GM19395 (cell line): ENCODE data around the gene CDK11A.
"Not testable (repeated sequence)": the region's sequence is repeated elsewhere in the genome, so short reads cannot be mapped to it uniquely, and the experiment has no call there.

Experiments
- ATAC-seq: cut with Tn5 transposase; IDR thresholded peaks from one replicate; pipeline ENCODE4 v1.9.1; 2021; ENCODE audit warnings: mild to moderate bottlenecking, moderate library complexity; ENCODE audit not compliant: unreplicated experiment

Gene CDK11A

DNA sequence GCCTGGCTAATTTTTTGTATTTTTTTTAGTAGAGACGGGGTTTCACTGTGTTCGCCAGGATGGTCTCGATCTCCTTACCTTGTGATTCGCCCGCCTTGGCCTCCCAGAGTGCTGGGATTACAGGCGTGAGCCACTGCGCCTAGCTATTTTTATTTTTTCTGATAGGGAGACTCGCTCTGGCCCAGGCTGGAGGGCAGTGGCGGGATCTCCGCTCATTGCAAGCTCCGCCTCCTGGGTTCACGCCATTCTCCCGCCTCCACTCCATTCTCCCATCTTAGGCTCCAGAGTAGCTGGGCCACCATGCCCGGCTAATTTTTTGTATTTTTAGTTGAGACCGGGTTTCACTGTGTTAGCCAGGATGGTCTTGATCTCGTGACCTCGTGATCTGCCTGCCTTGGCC lies 1.9 kb upstream of the CDK11A start:
- not testable (repeated sequence) for ATAC-seq

DNA sequence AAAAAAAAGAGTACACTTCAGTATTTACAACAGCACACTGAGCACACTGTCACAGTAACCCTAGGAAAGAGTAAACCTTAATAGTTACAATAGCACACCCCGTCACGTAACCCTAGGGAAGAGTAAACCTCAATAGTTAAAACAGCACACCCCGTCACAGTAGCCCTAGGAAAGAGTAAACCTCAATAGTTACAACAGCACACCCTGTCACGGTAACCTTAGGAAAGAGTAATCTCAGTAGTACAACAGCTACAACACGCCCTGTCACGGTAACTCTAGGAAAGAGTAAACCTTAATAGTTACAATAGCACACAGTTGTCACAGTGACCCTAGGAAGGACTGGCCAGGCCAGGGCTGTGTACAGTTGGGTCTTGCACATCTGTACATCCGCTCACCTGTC lies 3.0 kb downstream of the CDK11A start:
- no peak for ATAC-seq

DNA sequence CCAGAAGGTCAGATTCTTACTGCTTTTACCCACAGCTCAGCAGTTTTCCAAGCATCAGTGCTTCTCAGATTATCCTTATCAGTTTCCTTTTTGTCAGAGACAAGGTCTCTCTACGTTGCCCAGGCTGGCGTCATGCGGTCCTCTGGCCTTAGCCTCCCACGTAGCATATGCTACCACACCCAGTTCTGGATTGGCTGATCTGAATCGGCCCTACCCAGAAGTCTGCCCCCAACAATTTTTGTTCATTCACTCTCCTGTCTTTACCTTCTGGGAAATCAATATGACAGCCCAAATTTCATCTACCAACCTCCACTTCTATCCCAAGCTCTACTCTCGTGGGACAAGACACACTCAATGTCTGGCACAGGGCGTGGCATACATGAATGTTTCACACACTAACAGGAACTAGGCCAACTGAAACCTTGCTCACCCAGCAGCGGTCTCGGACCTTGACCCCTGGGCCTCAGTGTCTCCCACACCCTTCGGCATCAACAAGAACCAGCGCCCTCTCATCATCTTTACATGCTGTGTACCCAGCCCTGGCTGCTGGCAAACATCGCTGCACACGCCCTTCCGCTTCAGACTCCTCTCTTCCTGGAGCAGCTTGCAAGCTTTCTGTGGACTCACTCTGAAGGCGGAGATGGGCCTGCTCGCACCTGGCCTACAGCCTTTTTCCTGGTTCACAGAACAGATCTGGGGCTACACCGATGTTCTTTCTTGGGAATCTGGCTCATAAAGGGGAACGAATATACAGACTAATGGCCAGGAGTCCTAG lies 8.9 kb downstream of the CDK11A start:
- ATAC-seq = not testable (repeated sequence)

DNA sequence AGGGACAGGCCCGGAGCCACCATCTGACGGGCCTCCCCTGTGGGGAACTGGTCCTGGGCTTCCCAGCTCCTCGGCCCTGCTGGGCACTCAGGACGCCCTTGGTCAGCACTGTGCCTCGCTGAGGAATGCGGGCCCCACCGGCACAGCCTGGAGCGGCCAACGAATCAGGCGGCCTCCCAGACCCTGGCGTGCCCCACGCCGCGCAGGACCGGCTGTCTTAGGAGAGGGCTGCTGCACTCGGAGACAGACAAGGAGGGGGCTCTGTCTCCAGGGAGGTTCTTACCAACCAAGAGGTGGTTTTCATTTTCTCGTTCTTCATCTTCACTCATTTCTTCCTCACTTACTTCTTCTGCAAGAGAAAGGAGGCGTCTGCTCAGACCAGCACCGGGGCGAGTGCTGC lies 16.3 kb downstream of the CDK11A start:
- ATAC-seq = not testable (repeated sequence)

DNA sequence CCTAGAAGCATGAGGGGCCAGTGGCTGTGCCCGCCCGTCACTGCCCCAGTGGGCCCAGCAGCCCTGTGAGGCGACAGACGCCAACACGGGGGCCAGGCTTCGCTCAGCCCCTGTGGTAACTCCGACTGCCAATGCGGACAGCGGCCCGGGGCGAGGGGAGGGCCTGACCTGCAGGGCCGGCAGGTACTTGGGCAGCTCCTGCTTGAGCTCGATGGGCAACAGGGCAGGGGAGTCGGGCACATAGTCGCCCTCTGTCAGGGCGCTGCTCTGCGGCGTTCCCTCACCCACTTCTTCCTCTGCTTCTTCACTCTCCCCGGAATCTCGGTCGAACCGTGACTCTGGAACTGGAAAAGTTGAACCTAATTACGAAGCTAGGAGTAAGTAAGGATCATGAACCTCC lies 16.9 kb downstream of the CDK11A start:
- ATAC-seq = not testable (repeated sequence)

DNA sequence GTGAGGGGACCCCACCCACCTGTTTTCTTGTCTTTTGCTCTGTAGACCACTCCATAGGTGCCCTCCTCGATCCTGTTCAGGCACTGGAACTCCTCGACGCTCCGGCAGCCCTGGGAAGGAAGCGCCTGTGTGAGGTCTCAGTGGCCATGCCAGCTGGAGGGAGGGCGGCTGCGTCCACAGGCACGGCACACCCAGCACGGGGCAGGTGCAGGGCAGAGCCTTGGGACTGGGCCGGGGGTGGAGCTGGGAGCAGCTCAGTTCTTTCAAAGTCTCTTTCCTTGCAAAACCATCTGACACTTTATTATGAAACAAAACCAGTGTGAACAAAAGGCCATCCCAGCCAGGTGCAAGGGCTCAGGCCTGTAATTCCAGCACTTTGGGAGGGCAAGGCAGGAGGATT lies 18.5 kb downstream of the CDK11A start:
- ATAC-seq = not testable (repeated sequence)

DNA sequence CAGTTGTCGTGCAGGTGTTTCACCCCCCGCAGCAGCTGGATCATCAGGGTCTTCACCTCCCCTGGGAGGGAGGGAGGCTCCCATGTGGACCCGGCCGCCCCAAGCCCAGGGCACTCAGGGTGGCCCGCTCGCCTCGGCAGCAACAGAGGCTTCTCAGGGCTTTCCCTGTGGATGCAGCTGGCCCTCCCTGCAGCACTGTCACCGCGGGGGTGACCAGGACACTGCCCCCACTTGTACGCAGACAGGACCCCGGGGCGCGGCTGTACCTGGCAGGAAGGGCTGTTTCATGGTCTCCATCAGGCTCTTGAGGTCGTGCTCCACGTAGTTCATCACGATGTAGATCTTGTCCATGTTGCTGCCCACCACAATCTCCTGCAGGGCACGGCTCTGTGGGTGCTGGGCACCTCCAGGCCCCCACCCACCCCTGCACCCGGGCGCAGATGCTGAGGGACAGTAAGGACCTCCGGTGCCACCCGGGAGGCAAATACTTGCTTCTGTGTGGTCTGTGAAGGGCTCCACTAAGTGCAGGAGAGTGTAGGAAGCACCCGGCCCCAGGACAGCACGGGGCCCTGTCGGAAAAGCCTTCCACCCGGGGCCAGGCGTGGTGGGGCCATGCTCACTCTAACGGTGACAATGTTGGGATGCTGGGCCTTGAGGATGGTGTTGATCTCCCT lies 19.7 kb downstream of the CDK11A start:
- ATAC-seq = not testable (repeated sequence)

DNA sequence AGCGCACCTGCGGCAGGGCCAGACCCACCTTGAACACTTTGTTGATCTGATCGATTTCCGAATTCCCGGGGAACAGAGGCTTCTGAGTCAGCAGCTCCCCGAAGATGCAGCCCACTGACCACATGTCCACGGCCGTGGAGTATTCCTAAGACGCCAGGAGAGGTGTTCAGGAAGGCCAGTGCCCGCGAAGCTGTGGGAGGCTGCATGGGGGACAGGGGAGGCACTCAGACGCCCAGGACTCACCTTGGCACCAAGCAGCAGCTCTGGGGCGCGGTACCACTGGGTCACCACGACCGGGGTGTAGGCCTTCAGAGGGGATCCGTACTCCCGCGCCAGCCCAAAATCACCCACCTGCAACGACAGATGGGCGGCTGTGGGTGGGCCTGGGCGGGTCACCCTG lies 20.4 kb downstream of the CDK11A start:
- ATAC-seq = no peak

DNA sequence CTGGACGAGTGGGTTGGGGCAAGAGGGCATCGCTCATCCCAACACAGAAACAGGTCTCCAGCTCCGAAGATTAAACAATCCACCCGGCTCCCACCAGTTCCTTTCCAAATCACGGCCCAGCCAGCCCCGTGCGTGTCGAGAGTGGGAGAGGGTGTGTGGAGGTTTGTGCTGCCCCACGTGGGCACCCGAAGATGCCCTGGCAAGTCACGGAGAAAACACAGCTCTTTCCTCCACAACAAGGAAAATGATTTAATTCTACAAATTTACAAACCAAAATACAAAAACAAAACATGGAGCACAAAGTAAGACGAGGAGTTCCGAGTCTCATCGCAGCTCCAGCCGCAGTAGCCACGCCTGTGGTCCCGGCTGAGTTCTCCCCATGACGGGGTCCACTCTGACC lies 21.7 kb downstream of the CDK11A start:
- ATAC-seq = not testable (repeated sequence)

DNA sequence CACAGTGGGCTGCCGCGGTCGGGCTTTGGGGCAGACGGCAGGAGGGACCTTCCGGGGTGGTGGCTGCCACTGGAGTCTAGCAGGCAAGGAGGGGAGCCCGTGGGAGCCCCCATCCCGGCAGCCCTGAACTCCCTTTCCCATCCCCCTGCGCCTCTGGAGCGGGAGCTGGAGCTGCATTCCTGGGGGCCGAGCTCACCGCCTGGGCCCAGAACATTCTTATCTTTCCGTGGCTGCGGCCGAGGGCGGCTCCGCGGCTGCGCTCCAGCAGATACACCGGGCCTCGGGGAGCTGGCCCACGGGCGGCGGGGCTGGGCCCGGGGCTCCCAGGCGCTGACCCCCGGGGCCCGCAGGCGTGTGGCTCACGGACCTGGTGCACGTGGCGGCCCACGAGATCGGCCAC lies 23.6 kb downstream of the CDK11A start:
- ATAC-seq = not testable (repeated sequence)

DNA sequence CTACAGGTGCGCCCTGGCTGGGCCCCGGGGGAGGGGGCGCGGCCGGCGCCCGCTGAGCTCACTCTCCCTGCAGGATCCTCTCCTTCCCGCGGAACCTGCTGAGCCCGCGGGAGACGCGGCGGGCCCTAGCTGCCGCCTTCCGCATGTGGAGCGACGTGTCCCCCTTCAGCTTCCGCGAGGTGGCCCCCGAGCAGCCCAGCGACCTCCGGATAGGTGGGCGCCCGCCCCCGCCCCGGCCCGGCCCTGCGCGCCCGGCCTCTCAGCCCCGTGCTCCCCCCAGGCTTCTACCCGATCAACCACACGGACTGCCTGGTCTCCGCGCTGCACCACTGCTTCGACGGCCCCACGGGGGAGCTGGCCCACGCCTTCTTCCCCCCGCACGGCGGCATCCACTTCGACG lies 24.1 kb downstream of the CDK11A start:
- ATAC-seq = not testable (repeated sequence)

DNA sequence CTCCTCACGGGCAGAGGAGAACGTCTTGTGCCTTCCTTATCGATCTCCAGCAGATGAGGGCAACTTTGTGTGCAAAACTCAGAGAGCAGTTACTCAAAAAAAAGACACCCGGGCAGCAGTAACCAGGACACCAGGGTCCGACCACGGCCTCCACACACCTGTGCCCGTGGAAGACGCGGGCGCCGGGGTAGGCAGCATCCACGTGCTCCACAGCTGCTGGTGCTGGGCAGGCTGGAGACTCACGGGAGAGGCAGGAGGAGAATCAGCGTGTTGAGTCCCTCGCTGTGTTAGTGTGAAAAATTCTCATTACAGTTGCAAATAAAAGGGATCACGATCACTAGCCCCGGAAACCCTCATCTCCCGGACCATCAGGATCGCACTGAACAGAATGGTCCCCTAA lies 25.1 kb downstream of the CDK11A start:
- ATAC-seq = not testable (repeated sequence)

DNA sequence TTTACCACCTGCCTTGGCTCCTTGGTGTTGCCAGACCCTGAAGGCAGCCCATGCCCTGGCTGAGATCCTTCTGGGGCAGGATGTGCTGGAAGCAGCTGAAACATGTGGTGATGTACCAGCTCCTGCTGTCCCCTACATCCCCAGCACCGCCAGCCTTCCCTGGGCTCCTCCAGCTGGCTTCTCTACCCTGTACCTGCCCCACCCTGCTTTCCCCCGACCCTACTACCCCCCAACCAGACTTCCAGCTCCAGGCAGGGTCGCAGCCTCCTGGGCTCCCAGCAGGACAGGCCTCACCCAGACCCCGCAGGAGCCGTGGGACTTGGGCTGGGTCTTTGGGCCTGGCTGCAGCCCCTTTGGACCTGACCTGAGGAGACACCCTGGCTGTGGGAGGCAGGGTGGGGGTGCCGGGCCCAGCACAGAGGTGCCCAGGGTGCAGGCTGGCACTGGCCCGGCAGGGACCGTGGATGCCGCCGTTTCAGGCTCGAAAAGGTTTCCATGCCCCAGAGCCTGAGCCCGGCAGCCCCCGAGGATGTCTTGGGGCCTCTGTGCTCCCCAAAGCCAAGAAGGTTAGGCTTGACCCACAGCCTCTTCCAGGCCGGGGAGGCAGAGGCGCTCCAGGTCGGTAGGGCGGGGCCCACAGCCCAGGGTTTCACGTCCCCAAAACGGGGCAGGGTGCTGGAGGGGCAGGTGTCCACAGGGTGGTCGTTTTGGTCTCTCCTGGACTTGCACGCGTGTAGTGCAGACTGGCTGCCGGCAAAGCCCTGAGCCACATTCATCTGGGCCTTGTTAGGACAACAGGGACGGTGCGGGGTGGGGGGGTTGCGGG lies 26.6 kb downstream of the CDK11A start:
- ATAC-seq = not testable (repeated sequence)

DNA sequence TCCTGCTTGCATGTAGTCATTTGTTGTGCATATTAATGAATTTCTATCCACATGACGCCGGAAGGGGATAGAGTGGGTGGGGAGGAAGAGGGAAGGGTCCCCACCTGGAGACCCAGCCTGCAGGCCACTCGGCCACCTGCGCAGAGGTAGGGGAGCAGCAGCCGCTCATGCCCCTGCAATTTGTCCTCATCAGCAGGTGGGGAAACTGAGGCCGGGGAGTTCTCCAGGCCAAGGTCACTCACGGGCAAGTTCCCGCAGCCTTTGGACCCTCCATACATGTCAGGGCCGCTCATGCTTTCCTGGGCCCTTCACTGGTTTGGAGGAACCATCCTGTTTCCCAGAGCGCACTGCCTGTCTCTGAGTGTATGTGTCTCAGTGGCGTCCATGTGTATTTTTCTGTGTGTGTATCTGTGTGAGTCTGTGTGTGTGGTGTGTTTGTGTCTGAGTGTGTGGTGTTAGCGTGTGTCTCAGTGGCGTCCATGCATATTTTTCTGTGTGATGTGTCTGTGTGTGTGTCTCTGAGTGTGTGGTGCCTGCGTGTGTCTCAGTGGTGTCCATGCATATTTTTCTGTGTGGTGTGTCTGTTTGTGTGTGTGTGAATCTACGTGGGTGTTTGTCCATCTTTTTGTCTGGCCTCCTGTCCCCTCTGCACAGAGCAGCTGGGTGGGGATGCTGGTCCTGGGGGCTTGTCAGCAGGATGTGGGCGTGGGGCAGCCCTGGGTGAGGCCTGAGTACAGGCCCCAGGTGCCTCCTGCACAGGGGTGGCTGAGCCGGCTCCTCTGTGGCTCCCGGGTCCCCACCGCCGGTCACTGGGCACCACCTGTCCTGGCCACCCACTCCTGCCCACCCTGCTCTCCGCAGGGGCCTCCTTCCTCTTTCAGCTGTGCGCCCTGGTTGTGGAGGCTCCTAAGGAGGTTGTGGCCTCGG lies 27.5 kb downstream of the CDK11A start:
- not testable (repeated sequence) for ATAC-seq

DNA sequence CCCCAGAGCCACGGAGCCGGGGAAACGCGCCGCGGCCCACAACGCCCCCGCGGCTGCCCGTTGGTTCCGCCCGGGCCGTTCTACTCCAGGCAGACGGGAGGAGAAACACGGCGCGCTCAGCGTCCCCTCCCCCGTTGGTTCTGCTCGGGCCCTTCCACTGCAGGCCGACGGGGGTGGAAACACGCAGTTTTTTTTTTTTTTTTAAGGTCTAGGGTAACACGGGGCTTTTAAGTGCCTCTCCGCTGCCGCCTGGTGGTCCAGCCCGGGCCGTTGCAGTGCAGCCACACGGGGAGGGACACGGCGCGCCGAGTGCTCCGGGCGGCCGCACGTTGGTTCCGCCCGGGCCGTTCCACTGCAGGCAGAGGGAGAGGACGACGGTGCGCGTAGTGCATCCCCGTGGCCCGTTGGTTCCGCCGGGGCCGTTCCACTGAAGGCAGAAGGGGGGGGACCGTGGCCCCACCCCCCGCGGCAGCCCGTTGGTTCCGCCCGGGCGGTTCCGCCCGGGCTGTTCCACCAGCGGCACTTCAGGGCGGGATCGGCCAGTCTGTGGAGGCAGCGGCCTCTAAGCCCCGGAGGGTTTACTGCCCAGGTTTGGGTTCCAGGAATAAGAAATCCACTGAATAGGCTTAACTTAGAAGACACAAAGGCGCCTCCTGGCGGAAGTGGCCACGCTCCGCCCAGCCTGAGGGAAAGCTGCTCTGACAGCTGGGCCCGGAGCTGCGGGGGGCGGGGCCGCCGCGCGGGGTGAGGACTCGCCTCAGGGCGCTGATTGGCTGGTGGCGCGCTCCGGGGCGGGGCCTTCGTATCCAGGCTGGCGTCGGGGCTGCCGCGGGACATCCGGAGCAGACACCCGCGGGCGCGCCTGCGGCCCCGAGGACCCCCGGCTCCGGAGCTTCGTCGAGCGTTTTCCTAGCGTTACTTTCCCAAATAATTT lies 31.2 kb downstream of the CDK11A start, which contains the start of gene SLC35E2B:
Gene SLC35E2B (minus strand): TSS at position 82 of the 934 bp plus-strand sequence. CDS start 16,096 bp downstream, outside the sequence.
- peak; percentile 76 for ATAC-seq

DNA sequence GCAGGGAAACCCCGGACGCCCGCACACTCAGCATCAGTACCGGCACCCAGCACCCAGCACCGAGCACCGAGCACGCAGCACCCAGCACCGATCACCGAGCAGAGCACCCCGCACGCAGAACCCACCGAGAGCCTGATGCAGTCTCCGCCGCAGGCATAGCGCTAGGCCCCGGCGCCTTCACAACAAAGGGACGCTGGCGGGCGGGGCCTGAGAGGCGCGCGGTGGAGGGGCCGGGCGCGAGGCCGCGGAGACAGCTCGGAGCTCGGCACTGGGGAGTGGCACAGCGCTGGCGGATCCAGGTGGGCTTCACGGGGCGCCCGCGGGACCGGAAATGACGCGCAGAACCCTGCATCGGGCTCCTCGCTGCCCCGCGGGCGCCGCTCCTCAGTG lies 31.8 kb downstream of the CDK11A start:
- not testable (repeated sequence) for ATAC-seq

DNA sequence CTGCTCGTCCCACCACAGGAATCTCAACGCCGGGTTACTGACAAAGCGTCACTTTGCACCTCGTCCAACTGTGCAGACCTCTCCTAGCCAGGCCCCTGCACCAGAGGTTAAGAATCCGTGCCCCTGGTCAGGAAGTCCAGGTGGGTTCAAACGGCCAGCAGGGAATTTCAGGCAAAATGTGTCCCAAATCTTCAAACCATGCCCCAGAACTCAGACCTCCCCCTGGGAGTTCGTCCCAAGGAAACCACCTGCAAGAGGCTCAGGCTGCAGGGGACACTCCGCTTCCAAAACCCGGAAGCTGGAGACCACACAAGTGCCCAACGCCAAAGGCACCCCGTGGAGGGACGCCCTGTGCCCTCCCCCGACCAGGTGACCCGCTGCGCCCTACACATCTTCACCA lies 32.7 kb downstream of the CDK11A start:
- not testable (repeated sequence) for ATAC-seq

DNA sequence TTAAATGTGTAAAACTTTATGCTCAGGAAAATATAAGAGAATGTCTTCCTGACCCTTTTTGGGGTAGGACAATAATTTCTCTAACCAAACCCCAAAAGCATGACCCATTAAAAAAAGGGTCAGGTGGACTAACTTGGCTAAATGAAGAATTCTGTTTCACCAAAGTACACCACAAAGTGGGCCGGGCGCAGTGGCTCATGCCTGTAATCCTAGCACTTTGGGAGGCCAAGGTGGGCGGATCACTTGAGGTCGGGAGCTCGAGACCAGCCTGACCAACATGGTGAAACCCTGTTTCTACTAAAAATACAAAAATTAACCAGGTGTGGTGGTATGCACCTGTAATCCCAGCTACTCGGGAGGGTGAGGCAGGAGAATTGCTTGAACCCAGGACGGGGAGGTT lies 34.6 kb downstream of the CDK11A start:
- not testable (repeated sequence) for ATAC-seq

DNA sequence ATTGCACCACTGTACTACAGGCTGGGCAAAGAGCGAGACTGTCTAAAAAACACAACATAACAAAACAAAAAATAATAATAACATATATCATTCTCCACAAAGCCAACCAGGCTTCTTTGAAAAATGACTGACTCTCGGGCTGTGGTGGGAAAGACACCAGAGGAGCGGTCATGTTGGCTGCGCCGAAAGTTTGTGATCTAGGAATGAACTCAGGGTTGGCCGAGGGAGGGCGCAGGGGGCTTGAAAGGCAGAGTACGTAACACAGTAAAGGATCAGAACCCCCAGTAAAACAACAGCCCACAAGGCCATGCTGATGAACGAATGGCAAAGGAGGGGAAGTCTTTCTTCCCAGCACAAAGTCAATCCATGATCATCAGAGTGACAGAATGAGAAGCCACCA lies 36.3 kb downstream of the CDK11A start:
- ATAC-seq = no peak
